GM19043 (cell line): ENCODE measurements around the gene HHLA2.

Source experiments
- ATAC-seq: cut with Tn5 transposase; IDR thresholded peaks from one replicate; pipeline ENCODE4 v1.9.1; 2021; ENCODE audit warnings: low read depth; ENCODE audit not compliant: unreplicated experiment

HHLA2 gene

DNA sequence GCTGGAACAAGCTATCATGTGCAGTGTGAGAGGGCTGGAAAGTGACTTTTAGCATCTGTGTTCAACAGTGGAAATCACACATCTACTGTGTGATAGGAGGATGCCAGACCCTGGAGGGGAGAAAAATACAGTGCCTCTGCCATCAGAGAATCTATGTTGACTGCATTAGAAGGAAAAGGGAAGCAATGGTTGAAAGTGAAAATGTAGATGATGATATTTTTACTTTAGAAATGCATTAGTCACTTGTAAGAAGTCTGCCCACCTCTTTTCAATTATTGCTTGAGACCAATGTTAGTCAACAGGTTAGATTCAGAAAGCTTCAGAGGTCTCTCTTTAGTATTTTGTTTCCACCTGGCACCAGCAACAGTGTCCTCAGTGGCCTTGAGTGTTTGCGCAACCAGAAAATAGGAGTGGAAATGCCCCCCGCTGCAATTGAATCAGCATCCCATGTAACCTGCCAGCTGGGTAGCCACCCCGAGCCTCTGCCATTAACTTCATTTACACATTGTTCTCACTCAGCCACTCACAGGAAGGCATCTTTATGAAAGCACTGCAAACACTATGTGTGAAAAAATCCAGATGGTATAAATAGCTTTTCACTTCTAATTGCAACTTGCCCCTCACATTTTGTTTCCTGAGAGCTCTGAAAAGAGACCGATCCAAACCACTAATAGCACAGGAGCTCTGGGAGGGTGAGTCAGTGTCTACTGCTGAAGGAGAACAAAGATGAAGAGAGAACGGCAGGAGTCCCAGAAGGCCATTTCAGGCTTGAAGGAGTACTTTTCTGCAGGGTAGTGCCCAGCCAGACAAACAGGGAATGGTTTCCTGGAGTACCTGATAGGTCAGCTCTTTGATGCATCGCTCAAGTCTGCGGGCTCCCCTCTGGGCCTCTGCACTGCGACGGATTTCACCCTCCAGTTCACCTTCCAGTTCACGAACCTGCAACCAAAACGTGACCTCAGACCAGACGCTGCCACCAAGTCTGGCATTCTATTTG is 92.1 kb downstream of the HHLA2 start:
- ATAC-seq, result peak; percentile 67

DNA sequence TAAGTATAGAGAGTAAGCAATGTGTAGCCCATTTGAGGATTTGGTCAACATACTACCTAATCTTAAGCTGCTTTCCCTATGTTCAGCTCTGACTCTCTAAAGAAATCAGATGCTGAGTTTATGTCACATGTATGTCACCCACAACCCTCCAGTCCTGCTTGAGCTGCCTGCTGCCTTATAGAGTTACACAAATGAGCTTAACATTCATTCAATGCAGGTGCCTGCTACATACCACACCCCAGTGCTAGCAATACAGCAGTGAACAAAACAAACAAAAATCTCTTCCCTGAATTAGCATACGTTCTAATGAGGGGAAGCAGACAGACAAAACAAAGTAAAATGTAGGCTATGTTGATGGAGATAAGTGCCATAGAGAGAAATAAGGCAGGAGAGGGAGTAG is 93.0 kb downstream of the HHLA2 start:
- ATAC-seq, result no peak

DNA sequence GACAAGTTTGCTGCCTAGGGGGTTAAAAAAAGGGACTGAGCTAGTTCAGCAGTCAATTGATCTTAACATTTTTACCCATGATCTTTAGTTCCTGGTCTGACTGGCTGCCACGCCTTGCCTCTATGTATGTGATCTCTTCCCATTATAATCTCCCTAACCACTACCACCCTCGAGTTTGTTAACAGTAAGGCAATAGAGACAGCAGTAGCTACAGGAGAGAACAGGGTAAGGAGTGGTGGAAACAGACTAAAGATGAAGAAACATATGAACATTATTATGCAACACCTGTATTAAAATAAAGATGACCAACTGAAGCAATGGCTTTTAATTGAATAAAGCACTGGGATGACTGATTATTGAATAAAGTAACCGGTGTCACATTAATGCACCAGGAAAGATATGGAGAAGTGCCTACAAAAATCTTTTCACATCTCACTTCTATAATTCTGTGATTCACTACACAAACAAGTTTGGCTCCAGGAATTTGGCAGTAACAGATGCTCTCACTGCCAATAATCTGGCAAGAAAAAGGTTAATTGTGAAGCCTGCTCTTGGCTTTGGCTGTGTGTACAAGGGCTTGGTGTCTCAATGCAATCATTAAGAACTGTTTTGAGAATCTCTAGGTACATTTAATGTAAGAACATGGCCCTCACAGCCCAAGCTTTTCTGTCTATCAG is 95.7 kb downstream of the HHLA2 start:
- ATAC-seq, result no peak

DNA sequence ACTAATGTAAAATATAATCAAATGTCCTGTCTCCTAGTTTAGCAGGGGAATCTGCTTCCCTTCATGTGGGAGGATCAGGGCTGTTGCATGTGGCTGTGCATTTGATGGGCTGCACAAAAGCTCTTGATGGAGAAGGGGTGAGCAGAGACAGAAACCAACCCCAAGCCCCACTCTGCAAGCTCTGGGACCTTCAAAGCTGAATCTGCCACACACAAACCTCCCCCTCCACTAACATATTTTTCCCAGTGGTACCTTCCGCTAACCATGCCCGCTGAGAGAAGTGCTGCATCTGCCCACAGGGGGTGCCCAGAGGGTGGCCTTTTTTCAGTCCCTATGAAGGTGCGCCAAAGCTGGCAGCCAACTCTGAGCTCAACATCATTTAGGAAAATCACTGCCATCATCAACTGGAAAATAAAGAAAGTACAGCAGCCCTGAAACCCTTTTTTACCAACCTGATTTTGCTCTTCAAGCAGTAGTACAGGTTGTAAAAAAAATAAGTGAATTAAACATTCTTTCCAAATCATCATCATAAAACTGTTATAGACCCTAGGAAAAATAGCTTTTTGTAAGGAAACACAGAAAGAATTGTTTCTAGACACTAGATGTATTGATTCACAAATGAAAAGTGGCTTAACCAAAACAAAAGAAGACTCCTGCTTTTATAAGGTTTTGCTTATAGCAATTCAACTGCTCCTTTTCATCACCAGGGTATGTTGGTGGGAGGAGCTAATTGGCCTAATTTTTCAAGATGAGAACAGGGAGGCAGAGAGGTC is 97.0 kb downstream of the HHLA2 start:
- no peak for ATAC-seq

DNA sequence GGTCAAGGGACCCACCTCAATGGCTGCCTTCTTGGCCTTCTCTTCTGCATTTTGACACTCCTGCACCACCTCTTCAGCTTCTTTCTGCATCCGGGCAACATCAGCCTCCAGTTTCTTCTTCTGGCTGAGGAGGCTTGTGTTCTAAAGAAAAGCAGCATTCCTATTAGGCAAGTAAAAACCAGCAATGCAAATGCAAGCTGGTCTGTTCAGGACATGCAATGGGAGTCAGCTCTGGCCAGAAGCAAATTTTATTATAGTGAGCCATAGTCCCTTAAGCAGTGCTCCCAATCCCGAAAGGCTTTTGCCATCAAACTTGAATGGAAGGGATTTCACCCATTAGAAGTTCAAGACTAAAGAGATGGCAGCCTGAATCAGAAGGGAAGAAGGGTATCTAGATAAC is 97.7 kb downstream of the HHLA2 start:
- ATAC-seq, result no peak

DNA sequence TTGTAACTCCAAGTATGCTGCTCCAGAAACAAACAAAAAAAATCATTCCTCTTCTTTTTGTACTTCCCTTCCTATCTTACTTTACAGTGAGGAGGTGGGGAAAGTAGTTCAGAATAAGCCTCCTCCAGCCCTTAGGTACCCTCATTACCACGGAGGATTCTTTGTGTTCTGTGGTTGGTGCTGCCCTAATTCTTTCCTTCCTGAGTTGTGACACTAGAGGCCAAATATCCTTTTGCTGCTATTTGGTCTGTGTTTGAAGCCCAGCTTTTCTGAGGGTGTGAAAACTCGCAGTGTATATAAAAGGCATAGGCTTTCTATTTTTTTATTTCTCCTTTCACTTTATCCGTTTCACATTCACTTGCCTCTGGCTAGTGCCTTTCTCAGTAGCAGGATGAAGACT is 98.2 kb downstream of the HHLA2 start:
- ATAC-seq, result no peak

DNA sequence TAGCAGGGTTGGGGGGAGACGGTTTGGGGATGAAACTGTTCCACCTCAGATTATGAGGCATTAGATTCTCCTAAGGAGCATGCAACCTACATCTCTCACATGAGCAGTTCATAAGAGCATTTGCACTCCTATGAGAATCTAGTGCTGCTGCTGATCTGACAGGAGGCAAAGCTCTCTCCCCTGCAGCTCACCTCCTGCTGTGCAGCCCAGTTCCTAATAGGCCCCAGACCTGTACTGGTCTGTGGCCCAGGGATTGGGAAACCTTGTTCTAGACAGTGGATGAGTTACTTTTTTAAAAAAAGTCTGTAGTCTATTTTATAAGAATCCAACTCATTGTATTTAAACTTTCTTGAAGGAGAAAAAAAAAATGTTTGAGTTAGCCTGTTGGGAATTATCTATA is 100.0 kb downstream of the HHLA2 start:
- ATAC-seq, result no peak

DNA sequence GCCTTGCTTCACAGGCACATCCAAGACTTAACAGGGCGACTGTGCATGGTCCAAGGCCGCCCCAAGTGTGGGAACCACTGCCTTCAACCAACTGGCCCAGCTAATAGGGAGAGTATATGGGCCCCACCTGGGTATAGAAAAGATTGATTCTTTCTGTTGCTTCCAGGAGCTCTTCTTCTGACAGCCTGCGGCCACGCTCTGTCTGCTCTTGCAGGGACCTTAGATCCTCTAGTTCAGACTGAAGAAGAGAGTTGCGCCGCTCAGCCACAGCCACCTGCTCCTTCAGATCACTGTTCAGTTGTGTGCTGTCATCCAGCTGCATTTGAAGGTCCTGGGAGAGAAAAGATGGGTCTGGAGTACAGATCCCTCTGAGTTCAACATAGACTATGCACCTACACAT is 102.2 kb downstream of the HHLA2 start:
- ATAC-seq, result no peak

DNA sequence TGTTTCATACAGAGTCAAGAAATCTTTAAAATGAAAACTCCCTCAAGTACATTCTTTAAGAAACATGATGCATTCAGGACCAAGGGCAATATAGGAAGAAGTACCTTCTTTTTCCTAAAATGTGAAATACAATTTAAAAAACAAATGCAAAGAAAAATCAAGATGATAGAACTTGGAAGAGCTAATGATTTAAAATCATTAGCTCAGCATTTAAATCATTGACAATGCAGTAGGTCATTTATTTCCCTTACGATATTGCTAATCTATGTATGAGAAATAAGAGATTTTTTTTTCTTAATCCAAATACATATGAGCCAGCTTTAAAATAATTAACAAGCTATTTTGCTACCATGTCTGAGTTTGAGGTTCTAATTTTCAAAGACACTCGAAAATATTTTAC is 105.5 kb downstream of the HHLA2 start:
- no peak for ATAC-seq

DNA sequence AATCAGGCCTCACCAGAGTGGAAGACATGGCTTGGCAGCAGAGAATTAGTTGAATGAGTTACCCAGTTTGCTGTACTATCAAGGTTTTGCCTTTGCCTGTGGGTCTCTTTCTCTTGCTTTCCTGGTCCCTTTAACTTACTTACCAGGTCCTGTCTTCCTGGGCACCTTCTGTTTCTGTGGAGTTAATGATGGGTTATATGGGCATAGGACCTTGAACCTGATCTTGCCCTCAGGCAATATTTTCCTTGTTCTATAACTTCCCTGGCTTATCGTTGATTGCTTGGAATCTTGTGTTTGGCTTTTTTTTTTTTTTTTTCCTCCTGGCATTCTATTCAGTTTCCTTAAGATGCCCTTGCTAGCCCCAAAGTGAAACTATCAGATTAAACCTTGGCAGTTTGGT is 106.8 kb downstream of the HHLA2 start:
- ATAC-seq, result no peak

DNA sequence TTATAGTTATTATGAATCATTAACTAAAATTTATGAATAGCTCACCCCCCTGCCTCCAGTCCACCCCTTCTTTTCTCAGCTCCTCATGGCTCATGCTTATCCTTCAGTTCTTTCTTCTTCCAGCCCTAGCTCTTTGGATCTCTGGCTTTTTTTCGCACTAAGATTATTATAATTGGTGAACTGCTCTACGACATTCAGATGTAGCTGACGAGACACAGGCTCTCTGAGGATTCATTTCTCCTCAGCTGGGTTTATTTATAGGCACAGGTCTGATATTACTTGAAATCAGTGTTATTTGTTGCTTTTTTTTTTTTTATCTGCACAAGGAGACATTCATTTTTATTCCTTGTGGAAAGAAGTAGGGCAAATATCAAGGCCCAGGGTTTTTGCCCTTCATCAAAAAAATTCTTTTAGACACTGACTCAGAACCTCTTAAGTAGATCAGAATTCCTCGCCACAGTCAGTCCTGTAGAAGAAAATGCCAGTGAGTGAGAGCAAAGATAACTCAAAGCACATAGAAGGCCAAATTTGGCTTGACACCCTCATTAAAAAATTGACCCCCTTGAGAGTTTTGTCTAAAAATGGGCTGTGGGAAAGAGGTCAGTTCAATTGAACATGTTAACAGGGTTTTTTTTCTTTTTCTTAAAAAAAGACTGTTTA is 107.5 kb downstream of the HHLA2 start:
- no peak for ATAC-seq

DNA sequence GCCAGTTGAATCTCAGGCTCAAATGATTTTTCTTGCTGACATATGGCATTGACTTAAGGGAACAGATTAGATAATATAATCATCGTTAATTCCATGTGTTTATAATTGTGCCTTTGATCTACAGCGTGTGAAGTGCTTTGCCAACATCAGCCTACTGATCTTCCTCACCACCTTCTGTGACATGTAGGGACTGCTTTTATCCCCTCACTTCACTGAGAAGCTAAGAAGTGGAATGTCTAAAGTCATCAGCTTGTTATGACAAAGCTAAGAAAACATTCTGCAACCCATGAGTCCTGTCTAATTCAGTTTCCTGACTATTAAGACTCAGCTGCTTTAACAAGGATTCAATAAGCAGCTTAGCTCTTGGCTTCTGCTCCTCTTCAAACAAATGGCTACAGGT is 108.0 kb downstream of the HHLA2 start:
- no peak for ATAC-seq

DNA sequence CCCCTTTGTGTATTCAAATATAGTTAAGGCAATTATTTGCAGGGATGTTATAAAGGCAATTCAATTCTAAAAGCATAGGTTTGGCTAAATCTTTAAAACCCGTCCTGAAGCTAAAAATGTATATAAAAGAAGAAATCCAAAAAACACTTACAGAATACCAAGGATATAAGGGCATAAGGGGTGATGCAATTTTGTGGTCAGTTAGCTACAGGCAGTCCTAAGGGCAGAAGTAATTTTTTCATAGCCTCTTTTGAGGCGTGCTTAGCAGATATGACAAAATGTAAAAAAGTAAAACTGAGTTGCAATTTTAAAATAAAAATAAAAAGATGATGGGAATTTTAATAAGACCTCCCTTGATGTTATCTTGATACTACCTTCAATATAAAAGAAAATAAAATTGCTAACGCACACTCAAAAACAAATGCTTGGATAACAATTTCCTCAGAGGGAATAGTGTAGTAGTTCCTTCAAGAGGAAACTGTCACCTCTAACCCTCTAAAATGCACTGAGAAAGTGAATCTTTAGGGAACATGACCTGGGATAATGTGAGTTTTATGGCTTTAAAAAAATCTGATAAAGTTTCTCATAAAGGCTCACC is 109.8 kb downstream of the HHLA2 start:
- no peak for ATAC-seq

DNA sequence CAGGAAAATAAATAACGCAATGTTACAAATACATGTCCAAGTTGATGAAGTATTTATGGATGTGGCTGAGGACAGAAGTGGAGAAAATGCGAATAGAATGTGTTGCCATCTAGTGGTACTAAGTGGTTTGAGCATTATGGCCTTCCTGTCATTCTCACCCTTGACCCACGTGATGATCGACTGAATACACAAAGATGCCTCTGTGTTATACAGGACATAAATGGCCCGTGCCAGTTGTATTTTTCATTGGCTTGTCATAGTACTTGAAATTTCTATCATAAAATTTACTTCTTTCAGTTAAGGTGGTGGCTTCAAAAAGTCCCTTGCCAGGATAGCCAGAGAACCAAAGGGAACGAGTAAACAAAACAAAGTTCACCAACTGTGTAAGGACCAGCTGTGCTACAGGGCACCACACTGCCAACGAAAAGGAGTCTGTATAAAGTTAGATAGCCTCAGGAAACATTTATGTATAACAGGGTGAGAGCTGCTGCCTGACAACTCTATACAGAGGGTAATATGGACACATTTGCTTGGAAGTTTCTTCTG is 110.4 kb downstream of the HHLA2 start:
- ATAC-seq, result peak; percentile 97

DNA sequence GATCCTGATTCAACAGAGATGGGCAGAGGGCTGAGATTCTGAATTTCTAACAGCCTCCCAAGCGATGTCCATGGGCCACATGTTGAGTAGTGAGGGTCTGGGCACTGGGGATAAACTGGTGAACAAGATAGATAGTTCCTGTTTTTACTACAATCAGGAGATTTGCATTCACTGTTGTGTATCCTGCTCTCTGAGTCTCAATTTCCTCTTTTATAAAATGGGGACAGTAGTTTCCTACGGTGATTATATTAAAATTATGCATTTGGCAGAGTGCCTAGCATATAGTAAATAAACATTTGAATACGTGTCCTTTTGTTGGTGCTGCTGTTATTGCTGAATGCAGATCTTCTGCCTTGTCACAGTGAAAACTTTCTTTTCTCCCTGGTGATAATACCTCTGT is 111.5 kb downstream of the HHLA2 start:
- ATAC-seq, result no peak

DNA sequence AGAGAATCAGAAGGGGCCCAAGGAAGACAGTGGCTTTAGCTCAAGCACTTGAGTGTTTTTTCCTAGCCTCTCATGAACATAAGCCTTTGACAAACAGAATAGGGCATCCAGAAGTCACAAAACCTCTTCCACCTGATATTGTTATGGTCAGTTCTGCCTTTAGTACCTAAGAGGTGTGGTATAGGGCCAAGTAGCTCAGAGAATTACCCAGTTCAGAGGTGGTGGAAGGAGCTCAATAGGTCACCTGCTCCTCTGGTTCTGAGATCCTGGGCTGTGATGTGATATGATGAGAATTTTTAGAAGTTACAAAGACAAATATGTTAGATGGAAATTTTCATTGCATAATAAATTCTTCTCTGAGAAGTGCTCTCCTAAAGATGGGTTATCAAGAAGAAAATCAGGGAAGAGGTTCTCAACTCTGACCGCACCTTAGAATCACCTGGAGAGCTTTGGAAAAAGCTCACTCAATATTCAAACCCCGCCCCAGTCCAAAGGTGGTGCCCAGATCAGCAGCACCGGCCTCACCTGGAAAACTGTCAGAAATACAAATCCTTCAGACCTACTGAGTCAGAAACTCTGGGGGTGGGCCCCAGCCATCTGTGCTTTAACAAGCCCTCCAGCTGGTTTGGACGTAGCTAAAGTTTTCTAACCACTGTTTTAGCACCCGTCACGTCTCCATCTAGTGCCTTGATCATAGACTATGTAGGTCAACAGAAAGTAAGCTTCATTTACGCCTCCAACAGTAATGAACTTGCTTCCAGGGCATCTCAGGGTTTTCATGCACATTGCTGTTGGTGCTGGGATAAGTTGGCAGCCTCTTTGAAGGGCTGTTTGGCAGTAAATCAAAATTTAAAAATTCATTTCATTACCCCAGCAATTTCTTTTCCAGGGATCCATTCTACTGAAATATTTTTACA is 112.8 kb downstream of the HHLA2 start:
- ATAC-seq, result no peak

DNA sequence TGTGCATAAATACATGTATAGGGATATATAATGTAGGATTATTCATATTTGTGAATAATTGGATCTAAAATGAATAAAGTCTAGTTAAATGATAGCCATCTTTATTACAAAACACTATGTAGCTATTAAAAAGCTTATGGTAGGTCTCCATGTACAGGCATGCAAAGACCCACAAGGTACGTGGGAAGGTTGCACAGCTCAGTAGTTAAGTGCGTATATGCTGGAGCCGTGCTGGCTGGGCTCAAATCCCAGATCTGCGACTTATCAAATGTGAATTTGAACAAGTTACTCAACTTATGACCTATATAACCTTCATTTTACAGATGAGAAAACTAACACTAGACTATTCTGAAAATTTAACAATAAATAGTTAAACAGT is 113.4 kb downstream of the HHLA2 start:
- ATAC-seq, result no peak

DNA sequence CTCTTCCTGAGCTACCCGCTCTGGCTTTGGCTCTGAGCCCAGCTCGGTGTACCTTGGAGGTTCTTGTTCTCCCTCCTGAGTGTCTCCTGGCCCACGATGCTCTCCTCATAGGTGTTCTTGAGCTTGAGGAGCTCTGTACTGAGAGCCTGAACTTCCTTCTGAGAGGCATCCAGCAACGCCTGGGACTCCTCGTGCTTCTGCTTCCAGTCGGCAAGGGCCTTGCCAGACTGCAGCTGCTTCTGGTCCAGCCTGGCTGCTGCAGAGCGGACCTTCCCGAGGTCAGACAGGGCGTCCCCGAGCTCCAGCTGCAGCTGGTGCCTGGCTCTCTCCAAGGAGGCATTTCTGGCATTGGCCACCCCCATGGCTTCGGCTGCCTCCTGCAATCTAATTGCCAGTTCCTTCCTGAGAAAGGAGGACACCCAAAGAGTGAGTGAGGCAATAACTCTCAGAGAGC is 114.2 kb downstream of the HHLA2 start:
- ATAC-seq, result no peak
